GM12878 (cell line): Measurements from ENCODE around the gene STEAP3. TPM values are rescaled to one million over a fixed set of nuclear protein-coding genes. Genes with fewer than 3 reads are reported as not detected.

ENCODE experiments used
- ATAC-seq: fragments of 200-7000 bp; cut with Tn5 transposase; 3 replicates; pipeline ENCODE4 v1.9.1; 2020; ENCODE audit warnings: mild to moderate bottlenecking, moderate library complexity
- BruUV-seq: library from RNA; stranded (reverse); fragments of 400-500 nt; replicated peaks from 2 replicates; lab custom pipeline; 2021; lab: Mats Ljungman, UMichigan
- CTCF ChIA-PET: fragments of 300-600 bp; sonication (Branson Sonifier 250); formaldehyde crosslinking; extraction: SDS; loops from one replicate; lab custom pipeline; 2021; ENCODE audit warnings: inconsistent platforms; lab: Yijun Ruan, JAX
- POLR2A ChIA-PET: fragments of 350-600 bp; formaldehyde crosslinking; extraction: SDS; loops from one replicate; lab custom pipeline; 2021; ENCODE audit warnings: inconsistent platforms; lab: Charles Lee
- RAD21 ChIA-PET: fragments of 300-600 bp; sonication (Branson Sonifier 250); formaldehyde crosslinking; loops from one replicate; lab custom pipeline; 2023; ENCODE audit warnings: antibody characterized with exemption; ENCODE audit not compliant: unreplicated experiment; lab: Charles Lee
- SMC1A ChIA-PET: fragments of 300-600 bp; sonication (Branson Sonifier 250); formaldehyde crosslinking; loops from one replicate; lab custom pipeline; 2023; ENCODE audit not compliant: unreplicated experiment, uncharacterized antibody; lab: Charles Lee
- DNase-seq: peaks from one replicate; pipeline ENCODE4 v3.0.0-alpha.2; 2011; ENCODE audit warnings: low read depth, low spot score
- FAIRE-seq: peaks from 3 replicates; lab custom pipeline; 2011; peaks lifted over from hg19 to GRCh38; lab: Jason Lieb, UNC
- H2AFZ ChIP-seq: 2 replicates; pipeline ENCODE4 v1.6.0; 2011; ENCODE audit warnings: low read depth, low read length, control low read depth; ENCODE audit not compliant: control insufficient read depth
- H3K27ac ChIP-seq: 2 replicates; pipeline ENCODE4 v1.5.1; 2011; ENCODE audit warnings: control low read depth; ENCODE audit not compliant: control insufficient read depth, insufficient read depth
- H3K27me3 ChIP-seq, 2 experiments: replicated peaks in 1 of 2; 2 replicates each; pipeline versions ENCODE4 v1.6.0 to v1.6.1; 2011; ENCODE audit warnings: low read length in 1 of 2; ENCODE audit not compliant: control insufficient read depth in 2 of 2, insufficient read depth in 2 of 2
- H3K36me3 ChIP-seq, 2 experiments: 2 replicates each; pipeline ENCODE4 v1.5.1; 2011; ENCODE audit warnings: low read length in 1 of 2; ENCODE audit not compliant: control insufficient read depth in 2 of 2, insufficient read depth in 2 of 2
- H3K4me1 ChIP-seq: 2 replicates; pipeline ENCODE4 v1.6.1; 2011; ENCODE audit warnings: mild to moderate bottlenecking, low read length, moderate library complexity, mixed read lengths; ENCODE audit not compliant: control insufficient read depth, insufficient read depth
- H3K4me2 ChIP-seq: 2 replicates; pipeline ENCODE4 v1.6.0; 2011; ENCODE audit warnings: control low read depth; ENCODE audit not compliant: control insufficient read depth, insufficient read depth
- H3K4me3 ChIP-seq: fragments of 200-600 bp; sonication (generic); 2 replicates; pipeline ENCODE4 v1.5.1; 2016
- H3K79me2 ChIP-seq: 2 replicates; pipeline ENCODE4 v1.6.0; 2011; ENCODE audit warnings: low read length; ENCODE audit not compliant: control insufficient read depth, insufficient read depth
- H3K9ac ChIP-seq: 2 replicates; pipeline ENCODE4 v1.8.0; 2011; ENCODE audit warnings: low read length, control low read depth, mixed read lengths; ENCODE audit not compliant: control insufficient read depth, insufficient read depth
- H3K9me3 ChIP-seq: replicated peaks from 3 replicates; pipeline ENCODE4 v1.5.1; 2011; ENCODE audit warnings: mild to moderate bottlenecking, low read length; ENCODE audit not compliant: control insufficient read depth, insufficient read depth
- H4K20me1 ChIP-seq: 2 replicates; pipeline ENCODE4 v1.6.0; 2011; ENCODE audit not compliant: control insufficient read depth, insufficient read depth
- ETV6 ChIP-seq, 2 experiments: fragments of 450-650 bp in 1 of 2; IDR thresholded peaks in 1 of 2; conservative IDR thresholded peaks in 1 of 2; 2 replicates each; pipeline ENCODE4 v1.6.1; 2014; ENCODE audit warnings: antibody characterized with exemption in 1 of 2, borderline replicate concordance in 1 of 2, low read depth in 1 of 2, mild to moderate bottlenecking in 1 of 2, moderate library complexity in 1 of 2
- JUND ChIP-seq: IDR thresholded peaks from 2 replicates; pipeline ENCODE4 v1.6.1; 2012; ENCODE audit warnings: low read depth, mild to moderate bottlenecking, low read length, improper control_type of control experiment, moderate library complexity
- KLF5 ChIP-seq: fragments of 450-650 bp; IDR thresholded peaks from 2 replicates; pipeline ENCODE4 v1.6.1; 2014; ENCODE audit warnings: mild to moderate bottlenecking; ENCODE audit not compliant: partially characterized antibody
- RCOR1 ChIP-seq: conservative IDR thresholded peaks from 2 replicates; pipeline ENCODE4 v1.6.1; 2012; ENCODE audit warnings: low read depth, low read length, improper control_type of control experiment
- ZBED1 ChIP-seq: IDR thresholded peaks from 2 replicates; pipeline ENCODE4 v1.6.1; 2016; ENCODE audit warnings: borderline replicate concordance
- WGBS: methylation state at CpG from one replicate; pipeline ENCODE4 v1.1.6; 2016; ENCODE audit warnings: low lambda C conversion rate; ENCODE audit not compliant: insufficient replicate concordance, insufficient coverage; ENCODE audit errors: missing lambda C conversion rate; 5-methylcytosine and 5-hydroxymethylcytosine counted together
- in situ Hi-C: fragments of 300-500 bp; cut with MboI; formaldehyde crosslinking; loops from 9 replicates; pipeline ENCODE4 v1.14.3; 2018; ENCODE audit warnings: mixed read lengths
- intact Hi-C: fragments of 100-400 bp; cut with micrococcal nuclease; formaldehyde crosslinking; loops from one replicate; pipeline ENCODE4 v1.14.2; 2022; ENCODE audit not compliant: unreplicated experiment
- polyA plus RNA-seq, 11 experiments: library from polyadenylated mRNA; depleted of rRNA in 4 of 11; unstranded in 6 of 11; stranded (reverse) in 5 of 11; fragments of >200 nt; fragmentation: Nextera tagmentation in 4 of 11; fragmentation: Illumina TruSeq in 1 of 11; extraction: Ambion mirVana in 4 of 11; extraction: Trizol in 1 of 11; gene quantifications; 1 replicate in 1 of 11; 2 replicates in 10 of 11; pipeline versions ENCODE4 v1.2.1 to v1.2.3, GENCODE V29; 2011 to 2016; ENCODE audit warnings: inconsistent platforms in 2 of 11, missing spikeins in 2 of 11, low read depth in 1 of 11
- total RNA-seq, 4 experiments: library from RNA; depleted of rRNA in 3 of 4; stranded (reverse); fragments of >200 nt in 3 of 4; fragmentation: Illumina TruSeq in 1 of 4; extraction: Trizol in 1 of 4; gene quantifications; 2 replicates each; pipeline versions ENCODE4 v1.2.1 to v1.2.3, GENCODE V29; 2013 to 2021

STEAP3 gene
- total and polyA plus RNA-seq, 10 of the 15 experiments (the other 5 are each of a cell fraction or from before 2014, with no cell fraction given) = 0.42 to 8.3 (median 4.8) TPM

DNA sequence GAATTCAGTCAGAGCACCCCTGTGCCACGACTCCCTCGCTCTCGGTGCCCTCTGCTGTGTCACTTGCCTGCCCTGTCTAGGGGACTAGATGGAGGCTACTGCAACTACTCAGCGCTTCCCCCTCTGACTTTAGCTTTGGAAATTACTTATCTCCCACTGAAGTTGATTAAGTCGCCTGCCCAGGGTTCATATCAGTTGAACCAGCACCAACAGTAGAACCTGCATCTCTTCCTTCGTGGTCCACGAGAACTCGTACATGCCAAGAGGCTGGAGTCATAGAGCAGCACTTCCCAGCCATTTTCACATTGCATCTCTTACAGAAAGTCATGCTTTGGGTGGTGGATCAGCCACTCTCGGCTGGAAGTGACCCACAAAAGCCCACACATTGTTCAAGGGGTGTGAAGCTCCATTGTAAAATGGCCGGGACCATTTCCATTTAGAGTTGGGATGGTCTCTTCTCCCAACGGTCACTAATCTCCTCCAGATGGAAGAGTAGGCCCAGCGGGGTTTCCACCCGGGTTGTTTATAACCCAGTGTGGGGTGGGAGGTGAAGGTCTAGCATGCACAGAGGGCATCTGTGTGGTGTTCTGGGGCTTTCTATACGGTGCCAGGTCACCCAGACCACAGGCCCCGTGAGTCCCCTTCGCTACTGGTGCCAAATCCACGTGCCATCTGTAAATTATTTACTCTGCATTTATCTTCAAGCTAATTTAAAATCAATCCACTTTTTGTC is 38.0 kb downstream of the STEAP3 start:
- intact Hi-C loops = no loop called here
- Histone ChIP-seq H3K36me3 (peaks cover 0 to 2% of the 10 kb centered on the region in 2 experiments; a peak in 2 of 4 replicates), H3K9ac (no peak overlapping the region), H3K4me1 (no peaks in the 10 kb centered on the region), H3K9me3 (no peaks in the 10 kb centered on the region), H4K20me1 (no peaks in the 10 kb centered on the region), H3K79me2 (no peaks in the 10 kb centered on the region), H2AFZ (no peak overlapping the region), H3K27me3 (no peaks in the 10 kb centered on the region), H3K4me2 (no peak overlapping the region), H3K27ac (no peak overlapping the region), H3K4me3 (no peak overlapping the region)
- no peak for ATAC-seq
- TF ChIP-seq JUND = no peak
- no peak for TF ChIP-seq KLF5
- TF ChIP-seq ZBED1 = no peak
- no peak for FAIRE-seq
- ChIA-PET POLR2A (no interaction called here), CTCF (interaction anchor here (1.7 kb wide), 1 partner anchor 28 kb away, joined by 7 read pairs; no protein-coding TSS in a partner anchor), RAD21 (no interaction called here), SMC1A (no interaction called here)
- in situ Hi-C loops = no loop called here
- no peak for DNase-seq
- WGBS = 79% methylated on average over 17 of the region's 17 CpGs
- no TSS peak for BruUV-seq

- Histone ChIP-seq H3K9me3 (no peaks in the 10 kb centered on the region), H3K79me2 (no peaks in the 10 kb centered on the region), H3K4me1 (no peaks in the 10 kb centered on the region), H3K9ac (no peak overlapping the region), H4K20me1 (no peaks in the 10 kb centered on the region), H3K36me3 (peaks cover 0 to 2% of the 10 kb centered on the region in 2 experiments; a peak in 1 of 4 replicates), H3K4me2 (no peak overlapping the region), H3K4me3 (no peak overlapping the region), H3K27me3 (no peaks in the 10 kb centered on the region), H3K27ac (no peak overlapping the region), H2AFZ (no peak overlapping the region)
- FAIRE-seq = no peak
- RAD21 ChIA-PET = no interaction called here
- DNase-seq = no peak
- CTCF ChIA-PET = no interaction called here
- TF ChIP-seq RCOR1 (no peak), ETV6 (conservative IDR thresholded peaks at IDR 0.05 in 1 of 2, IDR thresholded peaks at IDR 0.05 in 1 of 2; ENCODE audit: borderline replicate concordance in 1 of 2, low read depth in 1 of 2) (no peak)
- no peak for ATAC-seq
- no TSS peak for BruUV-seq
- SMC1A ChIA-PET = interaction anchor here (1.0 kb wide), 1 partner anchor 29 kb away, joined by 5 read pairs; no protein-coding TSS in a partner anchor
- 95% methylated on average over 23 of the region's 23 CpGs for WGBS
- POLR2A ChIA-PET = no interaction called here
- intact Hi-C loops = no loop called here
- in situ Hi-C loops = no loop called here
These were observed 39.4 kb downstream of the STEAP3 start for GRCh38 chr2:119263025-119263424.
